Kidney (tissue), 14 donors: Measurements from ENCODE around the gene FAM149B1. TPM values are rescaled to one million over a fixed set of nuclear protein-coding genes. Genes with fewer than 3 reads are reported as not detected.

ENCODE experiments used
- DNase-seq, 5 donors: peaks; one replicate each; pipeline ENCODE4 v3.0.0-alpha.2; 2013 to 2020
- FAIRE-seq: peaks from 2 replicates; lab custom pipeline; 2012; peaks lifted over from hg19 to GRCh38; lab: Jason Lieb, UNC
- H3K27ac ChIP-seq, 2 donors: one replicate each; pipeline ENCODE4 v1.7.0; 2013; ENCODE audit warnings: low read depth in 2 of 2, low read length in 2 of 2, inconsistent platforms in 1 of 2
- H3K27me3 ChIP-seq: one replicate; pipeline ENCODE4 v1.7.1; 2013; ENCODE audit warnings: low read length, inconsistent platforms; ENCODE audit not compliant: control insufficient read depth, insufficient read depth
- H3K36me3 ChIP-seq, 3 donors: one replicate each; pipeline versions ENCODE4 v1.7.0 to v1.7.1; 2013; ENCODE audit warnings: low read length in 3 of 3, control low read depth in 1 of 3, inconsistent platforms in 1 of 3; ENCODE audit not compliant: insufficient read depth in 3 of 3, control insufficient read depth in 2 of 3
- H3K4me1 ChIP-seq, 3 donors: one replicate each; pipeline versions ENCODE4 v1.7.0 to v1.7.1; 2013; ENCODE audit warnings: low read length in 3 of 3, inconsistent platforms in 1 of 3, low read depth in 1 of 3; ENCODE audit not compliant: control insufficient read depth in 2 of 3, insufficient read depth in 2 of 3
- H3K4me3 ChIP-seq, 3 donors: one replicate each; pipeline versions ENCODE4 v1.7.0 to v1.8.1; 2013; ENCODE audit warnings: low read length in 3 of 3, control low read depth in 1 of 3, inconsistent platforms in 1 of 3
- H3K9ac ChIP-seq, 3 donors: one replicate each; pipeline versions ENCODE4 v1.7.0 to v1.7.1; 2013; ENCODE audit warnings: low read length in 3 of 3, control low read depth in 1 of 3, inconsistent platforms in 1 of 3
- H3K9me3 ChIP-seq, 3 donors: one replicate each; pipeline versions ENCODE4 v1.7.0 to v1.7.1; 2013; ENCODE audit warnings: low read length in 3 of 3, control low read depth in 1 of 3, inconsistent platforms in 1 of 3; ENCODE audit not compliant: control insufficient read depth in 2 of 3, insufficient read depth in 1 of 3
- CTCF ChIP-seq: IDR thresholded peaks from 3 replicates; pipeline ENCODE4 v1.5.1; 2012; ENCODE audit warnings: mild to moderate bottlenecking, moderate library complexity, borderline replicate concordance; ENCODE audit not compliant: insufficient read depth; ENCODE audit errors: extremely low read depth
- intact Hi-C: fragments of 100-400 bp; cut with DNase I; formaldehyde crosslinking; loops from one replicate; pipeline ENCODE4 v1.11.1; 2022
- polyA plus RNA-seq: library from polyadenylated mRNA; stranded (reverse); fragments of 350-450 nt; fragmentation: Illumina TruSeq; extraction: RNeasy Lipid Tissue Mini Kit (QIAGEN cat#74804); gene quantifications from one replicate; pipeline ENCODE4 v1.2.3, GENCODE V29; 2014; ENCODE audit warnings: low read depth, low replicate concordance; ENCODE audit not compliant: insufficient read depth
- total RNA-seq: library from RNA; stranded (reverse); fragmentation: NEBNext Ultra II Directional; extraction: Animal tissue kit (Norgen Biotek cat#: 25700); gene quantifications from one replicate; pipeline ENCODE4 v1.2.1, GENCODE V29; 2021
- donor health status: control.
- donor health status: control.
- donor health status: control.
- donor health status: control.
- donor health status: control.
- donor health status: DM: yes; HTN: yes; CAD: no.
- donor health status: Normal renal cell carcinoma (clear cell type).

Gene FAM149B1
- total and polyA plus RNA-seq, 2 donors from 2014 or later: 21.7 to 24.9 TPM

GRCh38 chr10:73166972-73167371 is 947 bp upstream of the FAM149B1 start:
- no peak for TF ChIP-seq CTCF
- Histone ChIP-seq H3K9me3 (no peaks in the 10 kb centered on the region), H3K9ac (peak overlapping the region in 1 of 3 donors; percentile 93), H3K4me3 (peak overlapping the region; percentile 88 to 100 (median 96)), H3K36me3 (peaks cover 2 to 18% (median 9%) of the 10 kb centered on the region in 3 donors), H3K27ac (peak overlapping the region in 1 of 2 donors; percentile 97), H3K4me1 (peaks cover 0 to 10% (median 9%) of the 10 kb centered on the region in 3 donors), H3K27me3 (no peaks in the 10 kb centered on the region)
- DNase-seq (no peak), FAIRE-seq (no peak)
- intact Hi-C loops: no loop called here

GRCh38 chr10:73167458-73167782 is 499 bp upstream of the FAM149B1 start:
- Histone ChIP-seq H3K27me3 (no peaks in the 10 kb centered on the region), H3K9me3 (no peaks in the 10 kb centered on the region), H3K36me3 (peaks cover 0 to 14% (median 4%) of the 10 kb centered on the region in 3 donors), H3K4me3 (peak overlapping the region; percentile 88 to 100 (median 96)), H3K9ac (peak overlapping the region; percentile 88 to 100 (median 93)), H3K27ac (peak overlapping the region; percentile 97), H3K4me1 (peaks cover 0 to 10% (median 9%) of the 10 kb centered on the region in 3 donors)
- no peak for TF ChIP-seq CTCF
- intact Hi-C loops: no loop called here
- DNase-seq (no peak), FAIRE-seq (no peak)

- peak in 1 of 5 donors; percentile 71 for DNase-seq
Measured at GRCh38 chr10:73168465-73168803, 515 bp downstream of the FAM149B1 start.

More at GRCh38 chr10:73168465-73168803, 515 bp downstream of the FAM149B1 start:
- peaks cover 0 to 10% (median 9%) of the 10 kb centered on the region in 3 donors for H3K4me1 ChIP-seq
- no peaks in the 10 kb centered on the region for H3K27me3 ChIP-seq
- H3K27ac ChIP-seq: peak overlapping the region; percentile 97
- peak overlapping the region; percentile 81 to 93 (median 85) for H3K9ac ChIP-seq
- H3K4me3 ChIP-seq: peak overlapping the region; percentile 88 to 100 (median 96)
- no peaks in the 10 kb centered on the region for H3K9me3 ChIP-seq
- TF ChIP-seq CTCF: no peak
- FAIRE-seq: no peak
- peaks cover 0 to 4% (median 0%) of the 10 kb centered on the region in 3 donors for H3K36me3 ChIP-seq
- intact Hi-C loops: no loop called here
